Activated effector memory CD4-positive, alpha-beta T cell treated with anti-CD3 and anti-CD28 coated beads, Interleukin-2, amount 50 U/mL, for 16 hours (primary cell): Measurements from ENCODE around the gene MGAT5B.
"Not testable (repeated sequence)": the region's sequence is repeated elsewhere in the genome, so short reads cannot be mapped to it uniquely, and the experiment has no call there.

ENCODE experiments used
- DNase-seq: peaks from one replicate; pipeline ENCODE4 v3.0.0-alpha.2; 2020

Gene MGAT5B

GRCh38 chr17:76868176-76868668, at the start of gene MGAT5B:
TSS of gene MGAT5B (plus strand) at chr17:76868404. CDS start at chr17:76869030, 626 bp downstream.
- DNase-seq = peak; percentile 91

- no peak for DNase-seq
Measured at GRCh38 chr17:76820039-76820438, 48.2 kb upstream of the MGAT5B start.

- no peak for DNase-seq
Measured at GRCh38 chr17:76820561-76820960, 47.6 kb upstream of the MGAT5B start.

GRCh38 chr17:76822184-76822778, 45.9 kb upstream of the MGAT5B start:
- no peak for DNase-seq

- no peak for DNase-seq
Measured at GRCh38 chr17:76824093-76824492, 44.1 kb upstream of the MGAT5B start.

- DNase-seq = no peak
Measured at GRCh38 chr17:76826330-76827068, 41.7 kb upstream of the MGAT5B start.

GRCh38 chr17:76827736-76828135, 40.5 kb upstream of the MGAT5B start:
- no peak for DNase-seq

- DNase-seq = no peak
Measured at GRCh38 chr17:76830987-76831715, 37.1 kb upstream of the MGAT5B start.

- DNase-seq = no peak
Measured at GRCh38 chr17:76833034-76833644, 35.1 kb upstream of the MGAT5B start.

GRCh38 chr17:76833747-76834146, 34.5 kb upstream of the MGAT5B start:
- DNase-seq = no peak

GRCh38 chr17:76834870-76835269, 33.3 kb upstream of the MGAT5B start:
- no peak for DNase-seq

GRCh38 chr17:76840443-76840767, 27.8 kb upstream of the MGAT5B start:
- no peak for DNase-seq

GRCh38 chr17:76840884-76841775, 27.1 kb upstream of the MGAT5B start:
- no peak for DNase-seq

GRCh38 chr17:76841776-76842405, 26.3 kb upstream of the MGAT5B start:
- no peak for DNase-seq

- not testable (repeated sequence) for DNase-seq
Measured at GRCh38 chr17:76843068-76843467, 25.1 kb upstream of the MGAT5B start.

GRCh38 chr17:76843703-76844484, 24.3 kb upstream of the MGAT5B start:
- DNase-seq = no peak

GRCh38 chr17:76844485-76844829, 23.7 kb upstream of the MGAT5B start:
- no peak for DNase-seq

GRCh38 chr17:76844846-76845245, 23.4 kb upstream of the MGAT5B start:
- DNase-seq = no peak

- DNase-seq = no peak
Measured at GRCh38 chr17:76845541-76846017, 22.6 kb upstream of the MGAT5B start.

GRCh38 chr17:76847031-76847430, 21.2 kb upstream of the MGAT5B start:
- no peak for DNase-seq

- no peak for DNase-seq
Measured at GRCh38 chr17:76848670-76849069, 19.5 kb upstream of the MGAT5B start.
